IMR-90 (cell line): ENCODE measurements around the gene FER. TPM values are rescaled to one million over a fixed set of nuclear protein-coding genes. Genes with fewer than 3 reads are reported as not detected.

Source experiments
- ATAC-seq: fragments of 200-7000 bp; cut with Tn5 transposase; 2 replicates; pipeline ENCODE4 v1.9.1; 2020; ENCODE audit warnings: low read depth, mild to moderate bottlenecking, moderate library complexity
- BruUV-seq: library from RNA; stranded (reverse); fragments of 400-500 nt; replicated peaks from 2 replicates; lab custom pipeline; 2021; lab: Mats Ljungman, UMichigan
- CTCF ChIA-PET: fragments of 300-600 bp; formaldehyde crosslinking; extraction: SDS; loops from one replicate; lab custom pipeline; 2021; ENCODE audit warnings: antibody characterized with exemption; lab: Yijun Ruan, JAX
- POLR2A ChIA-PET: fragments of 300-600 bp; sonication (Branson Sonifier 250); formaldehyde crosslinking; loops from one replicate; lab custom pipeline; 2022; ENCODE audit warnings: antibody characterized with exemption; ENCODE audit not compliant: unreplicated experiment; lab: Charles Lee
- DNase-seq: peaks from one replicate; pipeline ENCODE4 v3.0.0; 2013
- H2AFZ ChIP-seq: replicated peaks from 2 replicates; pipeline ENCODE3; 2013; ENCODE audit warnings: low read length, mild to moderate bottlenecking; ENCODE audit not compliant: poor library complexity
- H2AK5ac ChIP-seq: 2 replicates; pipeline ENCODE4 v1.6.1; 2013; ENCODE audit warnings: low read depth, low read length, inconsistent platforms
- H2AK9ac ChIP-seq: replicated peaks from 2 replicates; pipeline ENCODE3; 2013; ENCODE audit warnings: mild to moderate bottlenecking, low read depth, low read length, moderate library complexity; ENCODE audit not compliant: poor library complexity
- H2BK120ac ChIP-seq: 2 replicates; pipeline ENCODE4 v1.6.1; 2013; ENCODE audit warnings: low read depth, low read length, inconsistent platforms
- H2BK15ac ChIP-seq: 3 replicates; pipeline ENCODE4 v1.6.1; 2013; ENCODE audit warnings: low read depth, low read length, inconsistent platforms
- H2BK20ac ChIP-seq: 2 replicates; pipeline ENCODE4 v1.6.1; 2013; ENCODE audit warnings: low read depth, mild to moderate bottlenecking, inconsistent platforms, low read length, moderate library complexity
- H2BK5ac ChIP-seq: 2 replicates; pipeline ENCODE4 v1.6.1; 2013; ENCODE audit warnings: mild to moderate bottlenecking, low read depth, low read length, inconsistent platforms; ENCODE audit not compliant: poor library complexity, severe bottlenecking
- H3K14ac ChIP-seq: replicated peaks from 2 replicates; pipeline ENCODE4 v1.6.1; 2013; ENCODE audit warnings: low read depth, low read length, inconsistent platforms
- H3K18ac ChIP-seq: 2 replicates; pipeline ENCODE4 v1.6.1; 2013; ENCODE audit warnings: low read depth, low read length, control low read depth
- H3K23ac ChIP-seq: 2 replicates; pipeline ENCODE4 v1.6.1; 2013; ENCODE audit warnings: low read depth, low read length, inconsistent platforms
- H3K27ac ChIP-seq: 2 replicates; pipeline ENCODE4 v1.5.1; 2013; ENCODE audit warnings: mild to moderate bottlenecking, control low read depth, low read length; ENCODE audit not compliant: insufficient read depth
- H3K27me3 ChIP-seq: 2 replicates; pipeline ENCODE4 v1.6.1; 2013; ENCODE audit warnings: low read length; ENCODE audit not compliant: control insufficient read depth, insufficient read depth
- H3K36me3 ChIP-seq: 2 replicates; pipeline ENCODE4 v1.6.1; 2013; ENCODE audit warnings: low read length, mixed read lengths; ENCODE audit not compliant: control insufficient read depth, insufficient read depth
- H3K4ac ChIP-seq: 2 replicates; pipeline ENCODE4 v1.6.1; 2013; ENCODE audit warnings: low read depth, low read length, inconsistent platforms
- H3K4me1 ChIP-seq: 2 replicates; pipeline ENCODE4 v1.6.1; 2013; ENCODE audit warnings: low read length, mixed read lengths; ENCODE audit not compliant: control insufficient read depth, insufficient read depth
- H3K4me2 ChIP-seq: 2 replicates; pipeline ENCODE4 v1.6.1; 2013; ENCODE audit warnings: low read depth, mild to moderate bottlenecking, control low read depth, low read length, moderate library complexity
- H3K4me3 ChIP-seq: 2 replicates; pipeline ENCODE4 v1.5.1; 2013; ENCODE audit warnings: low read depth, mild to moderate bottlenecking, control low read depth, low read length, moderate library complexity; ENCODE audit not compliant: insufficient read depth
- H3K56ac ChIP-seq: 2 replicates; pipeline ENCODE4 v1.6.1; 2013; ENCODE audit warnings: low read length, inconsistent platforms; ENCODE audit not compliant: insufficient read depth; ENCODE audit errors: extremely low read depth
- H3K79me1 ChIP-seq, 2 experiments: 2 replicates each; pipeline ENCODE4 v1.6.1; 2013; ENCODE audit warnings: low read length in 2 of 2, inconsistent platforms in 1 of 2, low read depth in 1 of 2
- H3K9ac ChIP-seq: 2 replicates; pipeline ENCODE4 v1.6.1; 2013; ENCODE audit warnings: low read depth, low read length, control low read depth
- H3K9me1 ChIP-seq: 2 replicates; pipeline ENCODE4 v1.6.1; 2013; ENCODE audit warnings: low read length, inconsistent platforms; ENCODE audit not compliant: insufficient read depth
- H3K9me3 ChIP-seq: 2 replicates; pipeline ENCODE4 v1.6.1; 2013; ENCODE audit warnings: low read length; ENCODE audit not compliant: control insufficient read depth, insufficient read depth
- H4K20me1 ChIP-seq: 2 replicates; pipeline ENCODE4 v1.6.1; 2013; ENCODE audit warnings: low read length, inconsistent platforms; ENCODE audit not compliant: insufficient read depth
- H4K5ac ChIP-seq: 2 replicates; pipeline ENCODE4 v1.6.1; 2013; ENCODE audit warnings: mild to moderate bottlenecking, low read depth, low read length, control low read depth
- H4K8ac ChIP-seq, 2 experiments: 2 replicates each; pipeline ENCODE4 v1.6.1; 2013; ENCODE audit warnings: low read depth in 2 of 2, low read length in 2 of 2, control low read depth in 1 of 2, inconsistent platforms in 1 of 2
- H4K91ac ChIP-seq: 2 replicates; pipeline ENCODE4 v1.6.1; 2013; ENCODE audit warnings: low read depth, low read length, inconsistent platforms; ENCODE audit not compliant: insufficient read depth
- BHLHE40 ChIP-seq: fragments of 150-350 bp; IDR thresholded peaks from 2 replicates; pipeline ENCODE4 v1.6.1; 2016; ENCODE audit warnings: mild to moderate bottlenecking, low read depth, low read length
- CHD1 ChIP-seq: IDR thresholded peaks from 2 replicates; pipeline ENCODE4 v1.6.1; 2012; ENCODE audit warnings: low read depth, low read length, improper control_type of control experiment
- MAFK ChIP-seq: IDR thresholded peaks from 2 replicates; pipeline ENCODE4 v1.6.1; 2012; ENCODE audit warnings: low read depth, low read length, improper control_type of control experiment
- MAZ ChIP-seq: IDR thresholded peaks from 2 replicates; pipeline ENCODE4 v1.6.1; 2012; ENCODE audit warnings: low read depth, mild to moderate bottlenecking, low read length, improper control_type of control experiment, moderate library complexity, borderline replicate concordance
- MXI1 ChIP-seq: IDR thresholded peaks from 2 replicates; pipeline ENCODE4 v1.6.1; 2012; ENCODE audit warnings: low read depth, mild to moderate bottlenecking, low read length, moderate library complexity, borderline replicate concordance
- NFE2L2 ChIP-seq: fragments of 150-350 bp; IDR thresholded peaks from 2 replicates; pipeline ENCODE4 v1.6.1; 2016; ENCODE audit warnings: low read depth, mild to moderate bottlenecking, low read length
- RAD21 ChIP-seq: IDR thresholded peaks from 2 replicates; pipeline ENCODE4 v1.6.1; 2012; ENCODE audit warnings: low read length, improper control_type of control experiment
- RCOR1 ChIP-seq: IDR thresholded peaks from 2 replicates; pipeline ENCODE4 v1.6.1; 2012; ENCODE audit warnings: mild to moderate bottlenecking, low read length, improper control_type of control experiment; ENCODE audit not compliant: insufficient replicate concordance
- RFX5 ChIP-seq: IDR thresholded peaks from 2 replicates; pipeline ENCODE4 v1.8.0; 2012; ENCODE audit warnings: low read depth, mild to moderate bottlenecking, low read length, moderate library complexity
- whole genome bisulfite sequencing, 2 experiments: methylation state at CpG; one replicate each; pipeline versions ENCODE4 v1.1.5 to v1.1.7; 2013; ENCODE audit warnings: missing lambda C conversion rate in 2 of 2; ENCODE audit not compliant: insufficient read length in 1 of 2; ENCODE audit errors: extremely low coverage in 2 of 2; 5-methylcytosine and 5-hydroxymethylcytosine counted together
- dilution Hi-C: fragments of 300-500 bp; cut with HindIII; formaldehyde crosslinking; loops from one replicate; pipeline ENCODE4 v1.14.3; 2018; ENCODE audit warnings: low sequenced_read_pairs; ENCODE audit not compliant: unreplicated experiment
- in situ Hi-C: fragments of 300-500 bp; cut with MboI; formaldehyde crosslinking; loops from 3 replicates; pipeline ENCODE4 v1.14.3; 2019; ENCODE audit warnings: low sequenced_read_pairs, inconsistent platforms, mixed read lengths
- intact Hi-C: fragments of 100-400 bp; cut with micrococcal nuclease; formaldehyde crosslinking; loops from 2 replicates; pipeline ENCODE4 v1.10.0; 2022
- polyA plus RNA-seq, 3 experiments: library from polyadenylated mRNA; depleted of rRNA; stranded (reverse); fragments of >200 nt; gene quantifications; 2 replicates each; pipeline ENCODE4 v1.2.3, GENCODE V29; 2012; ENCODE audit warnings: low replicate concordance in 1 of 3
- total RNA-seq: library from RNA; depleted of rRNA; stranded (reverse); fragments of >200 nt; gene quantifications from 2 replicates; pipeline ENCODE4 v1.2.3, GENCODE V29; 2012
- TF ChIP-seq, protein P1 (sequence below): fragments of 150-350 bp; IDR thresholded peaks from 2 replicates; pipeline ENCODE4 v1.6.1; 2017; ENCODE audit warnings: mild to moderate bottlenecking, antibody characterized with exemption, low read length, low read depth
- TF ChIP-seq, protein P2 (sequence below): fragments of 150-350 bp; IDR thresholded peaks from 2 replicates; pipeline ENCODE4 v1.6.1; 2016; ENCODE audit warnings: low read depth, mild to moderate bottlenecking, low read length, moderate library complexity, borderline replicate concordance

Gene FER
- total and polyA plus RNA-seq, 2 of the 4 experiments (the other 2 are of a cell fraction), result 3.5 to 32.4 TPM

DNA sequence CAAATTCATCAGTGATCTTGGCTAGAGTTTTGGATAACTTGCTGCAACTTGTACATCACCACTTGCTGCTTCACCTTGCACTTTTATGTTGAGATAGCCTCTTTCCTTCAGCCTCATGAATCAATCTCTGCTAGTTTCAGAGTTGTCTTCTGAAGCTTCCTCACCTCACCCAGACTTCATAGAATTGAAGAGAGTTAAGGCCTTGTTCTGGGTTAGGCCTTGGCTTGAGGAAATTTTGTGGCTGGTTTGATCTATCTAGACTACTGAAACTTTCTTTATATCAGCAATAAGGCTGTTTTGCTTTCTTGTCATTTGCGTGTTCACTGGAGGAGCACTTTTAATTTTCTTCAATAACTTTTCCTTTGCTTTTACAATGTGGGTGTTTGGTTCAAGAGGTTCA lies 12.8 kb downstream of the FER start:
- H2BK120ac ChIP-seq, result no peak overlapping the region
- no peak overlapping the region for H3K14ac ChIP-seq
- no peak overlapping the region for H3K27ac ChIP-seq
- H3K18ac ChIP-seq, result no peak overlapping the region
- WGBS, 2 experiments, result no CpG with 5 or more reads among the region's 1 CpG
- H3K9me3 ChIP-seq, result no peaks in the 10 kb centered on the region; the same call in none of the 2 replicates
- ATAC-seq (no peak), DNase-seq (no peak)
- H3K36me3 ChIP-seq, result peaks cover 2% of the 10 kb centered on the region; the same call in 1 of the 2 replicates
- H3K4me2 ChIP-seq, result no peak overlapping the region
- in situ Hi-C loops (no loop called here), intact Hi-C loops (no loop called here), dilution Hi-C loops (no loop called here)
- ChIA-PET POLR2A (no interaction called here), CTCF (no interaction called here)
- H3K27me3 ChIP-seq, result no peaks in the 10 kb centered on the region
- no peak overlapping the region for H3K4ac ChIP-seq
- no peak overlapping the region for H4K8ac ChIP-seq
- H3K4me3 ChIP-seq, result no peak overlapping the region
- H3K79me1 ChIP-seq, result peaks cover 30 to 61% of the 10 kb centered on the region in 2 experiments
- H3K9me1 ChIP-seq, result 0 out of 2 replicates have a peak, but pooled peaks cover 2% of the 10 kb centered on the region
- no peak overlapping the region for H2BK5ac ChIP-seq
- H3K4me1 ChIP-seq, result no peaks in the 10 kb centered on the region
- no peak overlapping the region for H4K5ac ChIP-seq
- no peak overlapping the region for H2BK15ac ChIP-seq
- no peaks in the 10 kb centered on the region for H4K20me1 ChIP-seq
- H3K56ac ChIP-seq, result no peak overlapping the region
- no peak overlapping the region for H2AK5ac ChIP-seq
- no peak overlapping the region for H3K23ac ChIP-seq
- no TSS peak for BruUV-seq
- TF ChIP-seq NFE2L2 (no peak), MXI1 (no peak), CHD1 (no peak), RCOR1 (no peak), BHLHE40 (no peak), RFX5 (no peak), MAFK (no peak), MAZ (no peak), RAD21 (no peak)
- TF ChIP-seq, protein P1, sequence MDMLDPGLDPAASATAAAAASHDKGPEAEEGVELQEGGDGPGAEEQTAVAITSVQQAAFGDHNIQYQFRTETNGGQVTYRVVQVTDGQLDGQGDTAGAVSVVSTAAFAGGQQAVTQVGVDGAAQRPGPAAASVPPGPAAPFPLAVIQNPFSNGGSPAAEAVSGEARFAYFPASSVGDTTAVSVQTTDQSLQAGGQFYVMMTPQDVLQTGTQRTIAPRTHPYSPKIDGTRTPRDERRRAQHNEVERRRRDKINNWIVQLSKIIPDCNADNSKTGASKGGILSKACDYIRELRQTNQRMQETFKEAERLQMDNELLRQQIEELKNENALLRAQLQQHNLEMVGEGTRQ, result no peak
- TF ChIP-seq, protein P2, sequence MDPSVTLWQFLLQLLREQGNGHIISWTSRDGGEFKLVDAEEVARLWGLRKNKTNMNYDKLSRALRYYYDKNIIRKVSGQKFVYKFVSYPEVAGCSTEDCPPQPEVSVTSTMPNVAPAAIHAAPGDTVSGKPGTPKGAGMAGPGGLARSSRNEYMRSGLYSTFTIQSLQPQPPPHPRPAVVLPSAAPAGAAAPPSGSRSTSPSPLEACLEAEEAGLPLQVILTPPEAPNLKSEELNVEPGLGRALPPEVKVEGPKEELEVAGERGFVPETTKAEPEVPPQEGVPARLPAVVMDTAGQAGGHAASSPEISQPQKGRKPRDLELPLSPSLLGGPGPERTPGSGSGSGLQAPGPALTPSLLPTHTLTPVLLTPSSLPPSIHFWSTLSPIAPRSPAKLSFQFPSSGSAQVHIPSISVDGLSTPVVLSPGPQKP, result no peak
- no peak overlapping the region for H2AFZ ChIP-seq
- H3K9ac ChIP-seq, result no peak overlapping the region
- no peak overlapping the region for H2BK20ac ChIP-seq
- no peak overlapping the region for H4K91ac ChIP-seq
- H2AK9ac ChIP-seq, result no peak overlapping the region
